ENCODE results near the gene LMCD1. TPM values are rescaled to one million over a fixed set of nuclear protein-coding genes. Genes with fewer than 3 reads are reported as not detected.

LMCD1 gene, protein sequence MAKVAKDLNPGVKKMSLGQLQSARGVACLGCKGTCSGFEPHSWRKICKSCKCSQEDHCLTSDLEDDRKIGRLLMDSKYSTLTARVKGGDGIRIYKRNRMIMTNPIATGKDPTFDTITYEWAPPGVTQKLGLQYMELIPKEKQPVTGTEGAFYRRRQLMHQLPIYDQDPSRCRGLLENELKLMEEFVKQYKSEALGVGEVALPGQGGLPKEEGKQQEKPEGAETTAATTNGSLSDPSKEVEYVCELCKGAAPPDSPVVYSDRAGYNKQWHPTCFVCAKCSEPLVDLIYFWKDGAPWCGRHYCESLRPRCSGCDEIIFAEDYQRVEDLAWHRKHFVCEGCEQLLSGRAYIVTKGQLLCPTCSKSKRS
- 1 to 10 TPM; 2.2 to 2.9 TPM for total RNA-seq

DNA sequence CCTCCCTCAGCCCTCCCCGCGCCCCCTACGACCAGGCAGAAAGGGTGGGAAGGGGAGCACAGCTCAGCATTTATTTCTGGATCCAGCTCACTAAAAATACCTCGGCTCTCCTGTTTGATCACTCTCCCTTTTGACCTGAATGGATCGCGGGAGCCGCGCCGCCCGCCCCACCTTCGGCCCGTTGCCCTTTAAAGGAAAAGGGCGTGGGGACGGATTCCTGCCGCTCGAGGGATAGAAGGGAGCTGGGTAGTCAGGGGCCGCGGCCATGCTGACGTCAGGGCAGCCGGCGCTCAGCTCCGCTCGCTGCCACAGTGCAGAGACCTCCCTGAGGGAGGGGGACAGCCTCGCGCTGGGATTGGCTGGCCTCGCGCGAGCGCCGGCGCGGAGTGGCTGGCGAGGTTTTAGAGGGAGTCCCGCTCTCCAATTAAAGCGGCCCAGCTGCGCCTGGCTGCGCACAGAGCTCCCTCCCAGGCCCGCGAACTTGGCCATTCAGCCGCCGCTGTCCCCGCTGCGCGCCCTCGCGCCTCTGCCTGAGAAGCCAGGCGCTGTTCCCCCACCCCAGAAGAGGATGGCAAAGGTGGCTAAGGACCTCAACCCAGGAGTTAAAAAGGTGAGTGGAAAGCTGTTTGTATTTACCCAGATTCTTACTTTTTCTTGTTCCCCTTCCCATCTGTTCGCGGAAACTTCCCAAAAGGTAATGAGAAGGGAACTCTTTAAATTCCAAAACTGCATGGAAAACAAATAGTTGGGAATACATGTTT, at the start of gene LMCD1:
Gene LMCD1, plus strand, starts transcription at position 453 of the 761 bp plus-strand sequence. Its CDS starts 116 bp downstream, at position 569.
- peak; percentile 99 for ATAC-seq (replicated peaks in 1 of 2)
- Mint-ChIP-seq H3K9me3 (no peaks in the 10 kb centered on the region), H3K36me3 (ENCODE audit: insufficient read depth in 2 of 2) (no peaks in the 10 kb centered on the region), H3K4me1 (ENCODE audit: low read depth) (peaks cover 17% of the 10 kb centered on the region), H3K27me3 (ENCODE audit: low read depth) (peaks cover 20% of the 10 kb centered on the region), H3K27ac (no peak within 1 kb of the TSS), H3K4me3 (peak within 1 kb of the TSS; percentile 86)
- peak; percentile 82 to 85 for DNase-seq

DNA sequence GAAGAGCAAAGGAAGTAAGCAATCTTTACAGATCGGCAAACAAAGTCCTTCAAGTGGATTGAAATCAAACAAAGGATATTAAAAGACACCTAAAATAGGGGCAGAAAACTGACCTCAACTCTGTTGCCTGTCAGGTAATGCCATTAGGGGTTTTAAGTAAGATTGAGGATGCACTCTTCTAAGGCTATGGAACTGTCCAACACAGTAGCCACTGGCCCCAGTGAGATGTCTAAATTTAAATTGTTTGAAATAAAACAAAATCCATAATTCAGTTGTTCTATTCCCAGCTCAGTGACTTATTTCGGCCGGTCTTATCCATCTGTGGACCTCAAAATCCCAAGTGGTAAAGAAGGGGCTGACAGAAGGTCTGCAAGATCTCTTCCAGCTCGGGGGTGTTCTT, 49.5 kb upstream of the LMCD1 start:
- H3K27me3 Mint-ChIP-seq (ENCODE audit: low read depth): peaks cover 6% of the 10 kb centered on the region
- no peak overlapping the region for H3K4me3 Mint-ChIP-seq
- no peak overlapping the region for H3K27ac Mint-ChIP-seq
- H3K4me1 Mint-ChIP-seq (ENCODE audit: low read depth): no peaks in the 10 kb centered on the region
- H3K36me3 Mint-ChIP-seq (ENCODE audit: insufficient read depth in 2 of 2): no peaks in the 10 kb centered on the region
- H3K9me3 Mint-ChIP-seq: no peaks in the 10 kb centered on the region
- DNase-seq (no peak), ATAC-seq (replicated peaks in 1 of 2) (no peak)

DNA sequence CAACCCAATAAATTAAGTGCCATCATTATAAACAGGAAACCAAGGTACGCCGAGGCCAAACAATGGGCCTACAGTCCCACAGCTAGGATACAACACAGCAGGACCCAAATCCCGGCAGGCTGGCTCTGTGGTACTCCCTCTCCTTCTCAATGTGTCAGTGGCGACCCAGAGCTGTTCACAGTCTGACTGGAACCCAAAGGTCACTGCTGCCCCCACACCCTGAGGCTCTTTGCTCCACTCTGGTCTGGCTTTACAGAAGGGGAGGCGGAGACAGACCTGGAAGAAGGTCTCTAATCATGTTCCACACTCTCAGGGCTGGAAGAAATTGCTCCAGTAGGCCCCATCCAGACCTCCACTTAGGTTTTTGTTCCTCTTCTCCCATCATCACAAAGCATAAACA, 48.5 kb upstream of the LMCD1 start:
- no peak overlapping the region for H3K4me3 Mint-ChIP-seq
- no peaks in the 10 kb centered on the region for H3K36me3 Mint-ChIP-seq (ENCODE audit: insufficient read depth in 2 of 2)
- DNase-seq (no peak), ATAC-seq (replicated peaks in 1 of 2) (no peak)
- no peaks in the 10 kb centered on the region for H3K9me3 Mint-ChIP-seq
- H3K4me1 Mint-ChIP-seq (ENCODE audit: low read depth): no peaks in the 10 kb centered on the region
- H3K27ac Mint-ChIP-seq: no peak overlapping the region
- H3K27me3 Mint-ChIP-seq (ENCODE audit: low read depth): no peaks in the 10 kb centered on the region

DNA sequence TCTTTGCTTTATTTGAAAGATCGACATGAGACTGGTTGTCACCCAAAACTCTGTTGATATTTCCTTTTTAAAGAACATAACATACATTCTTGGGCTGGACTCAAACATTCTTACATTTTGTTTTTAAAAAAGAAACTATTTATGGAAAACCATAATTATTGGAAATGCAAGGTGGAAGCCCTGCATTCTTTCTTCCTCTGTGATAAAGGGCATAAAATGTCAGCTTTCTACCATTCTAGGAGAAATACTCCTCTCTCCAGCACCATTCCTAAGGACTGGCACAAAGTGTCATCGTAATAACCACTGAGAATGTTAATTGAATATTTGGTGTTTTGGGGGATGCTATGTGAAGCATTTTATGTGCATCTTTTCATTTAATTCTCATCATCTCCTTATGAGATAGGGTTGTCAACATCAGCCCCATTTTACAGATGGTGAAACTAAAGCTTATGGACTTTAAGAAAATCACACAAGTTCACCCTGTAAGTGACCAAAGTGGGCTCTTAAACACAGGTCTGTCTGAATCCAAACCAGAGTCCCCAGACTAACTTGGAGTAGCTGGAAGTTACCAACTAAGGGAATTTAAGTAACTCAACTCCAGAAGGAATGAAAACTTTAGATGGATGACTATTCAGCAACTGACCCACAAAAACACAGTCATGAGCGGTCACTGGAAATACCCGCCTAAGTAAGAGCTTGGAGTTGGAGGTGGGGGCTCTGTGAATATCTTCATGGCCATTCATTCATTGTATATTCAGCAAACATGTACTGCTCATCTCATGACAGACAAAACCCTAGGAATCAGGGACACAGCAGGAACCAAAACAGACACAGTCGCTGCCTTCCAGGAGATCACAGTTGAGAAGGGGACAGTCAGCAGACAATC, 45.9 kb upstream of the LMCD1 start:
- H3K36me3 Mint-ChIP-seq (ENCODE audit: insufficient read depth in 2 of 2): no peaks in the 10 kb centered on the region
- H3K9me3 Mint-ChIP-seq: no peaks in the 10 kb centered on the region
- H3K4me1 Mint-ChIP-seq (ENCODE audit: low read depth): no peaks in the 10 kb centered on the region
- ATAC-seq (replicated peaks in 1 of 2) (no peak), DNase-seq (no peak)
- H3K27me3 Mint-ChIP-seq (ENCODE audit: low read depth): no peaks in the 10 kb centered on the region
- H3K27ac Mint-ChIP-seq: no peak overlapping the region
- H3K4me3 Mint-ChIP-seq: no peak overlapping the region

DNA sequence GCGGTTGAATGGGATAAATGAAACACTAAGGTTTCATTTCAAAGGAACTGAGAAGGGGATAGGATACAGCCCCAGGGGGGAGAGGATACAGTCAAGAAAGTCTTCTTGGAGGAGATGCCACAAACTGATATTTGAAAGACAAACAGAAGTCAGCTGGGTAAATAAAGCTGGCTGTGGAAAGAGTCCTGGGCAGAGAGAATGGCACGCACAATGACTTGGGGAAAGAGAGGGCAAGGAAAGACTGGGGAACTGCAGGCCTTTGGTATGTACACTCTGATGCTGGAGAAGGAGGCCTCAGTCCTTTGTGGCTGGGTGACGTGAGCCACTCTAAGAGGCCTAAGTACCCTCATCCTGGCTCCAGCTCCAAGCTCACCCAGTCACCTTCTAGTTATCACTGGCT, 45.2 kb upstream of the LMCD1 start:
- peaks cover 0 to 2% of the 10 kb centered on the region in 2 donors for H3K9me3 Mint-ChIP-seq
- no peak overlapping the region for H3K4me3 Mint-ChIP-seq
- ATAC-seq (replicated peaks in 1 of 2): no peak
- H3K4me1 Mint-ChIP-seq (ENCODE audit: low read depth): no peaks in the 10 kb centered on the region
- no peak overlapping the region for H3K27ac Mint-ChIP-seq
- no peak for DNase-seq
- H3K27me3 Mint-ChIP-seq (ENCODE audit: low read depth): no peaks in the 10 kb centered on the region
- H3K36me3 Mint-ChIP-seq (ENCODE audit: insufficient read depth in 2 of 2): no peaks in the 10 kb centered on the region

DNA sequence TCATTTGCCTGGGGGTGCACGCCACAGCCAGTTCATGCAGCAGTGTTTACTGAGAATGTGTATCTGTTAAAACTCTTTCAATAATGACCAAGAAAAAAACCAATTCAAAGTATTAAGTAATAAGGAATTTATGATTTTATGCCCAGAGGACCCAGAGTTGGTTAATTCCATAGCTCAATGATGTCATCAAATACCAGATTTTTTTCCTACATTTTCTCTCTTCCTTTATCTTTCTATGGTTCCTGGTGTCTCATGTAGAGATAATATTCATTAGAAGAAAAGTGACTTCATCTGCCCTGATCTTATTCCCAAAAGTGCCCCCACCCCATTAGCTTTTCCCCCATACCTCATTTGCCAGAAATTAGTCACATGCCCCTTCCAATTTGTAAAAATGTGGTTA, 44.6 kb upstream of the LMCD1 start:
- Mint-ChIP-seq H3K9me3 (peaks cover 0 to 2% of the 10 kb centered on the region in 2 donors), H3K4me1 (ENCODE audit: low read depth) (no peaks in the 10 kb centered on the region), H3K27ac (no peak overlapping the region), H3K36me3 (ENCODE audit: insufficient read depth in 2 of 2) (no peaks in the 10 kb centered on the region), H3K27me3 (ENCODE audit: low read depth) (peaks cover 3% of the 10 kb centered on the region), H3K4me3 (no peak overlapping the region)
- no peak for DNase-seq
- no peak for ATAC-seq (replicated peaks in 1 of 2)

DNA sequence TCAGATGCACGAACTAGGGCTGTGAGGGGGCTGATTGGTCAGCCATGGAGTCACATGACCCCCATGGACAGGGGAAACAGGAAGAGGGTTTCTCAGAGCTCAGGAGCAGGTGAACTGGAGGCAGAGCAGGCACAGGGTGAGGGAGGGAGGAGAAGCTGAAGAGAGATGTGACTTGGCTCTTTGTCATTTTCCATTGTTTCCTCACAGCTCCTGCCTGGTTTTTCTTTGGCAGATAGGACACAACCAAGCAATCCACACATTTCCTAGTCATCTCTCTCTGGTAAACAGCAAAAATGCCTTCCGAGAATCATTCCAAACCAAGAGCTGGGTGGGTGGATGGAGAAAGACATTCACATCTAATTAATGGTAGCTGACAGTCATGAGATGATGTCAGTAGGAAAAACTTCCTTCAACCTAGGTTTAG, 43.4 kb upstream of the LMCD1 start:
- Mint-ChIP-seq H3K27me3 (ENCODE audit: low read depth) (peaks cover 11% of the 10 kb centered on the region), H3K4me1 (ENCODE audit: low read depth) (no peaks in the 10 kb centered on the region), H3K27ac (no peak overlapping the region), H3K4me3 (no peak overlapping the region), H3K9me3 (peaks cover 0 to 2% of the 10 kb centered on the region in 2 donors), H3K36me3 (ENCODE audit: insufficient read depth in 2 of 2) (no peaks in the 10 kb centered on the region)
- DNase-seq (no peak), ATAC-seq (replicated peaks in 1 of 2) (no peak)

DNA sequence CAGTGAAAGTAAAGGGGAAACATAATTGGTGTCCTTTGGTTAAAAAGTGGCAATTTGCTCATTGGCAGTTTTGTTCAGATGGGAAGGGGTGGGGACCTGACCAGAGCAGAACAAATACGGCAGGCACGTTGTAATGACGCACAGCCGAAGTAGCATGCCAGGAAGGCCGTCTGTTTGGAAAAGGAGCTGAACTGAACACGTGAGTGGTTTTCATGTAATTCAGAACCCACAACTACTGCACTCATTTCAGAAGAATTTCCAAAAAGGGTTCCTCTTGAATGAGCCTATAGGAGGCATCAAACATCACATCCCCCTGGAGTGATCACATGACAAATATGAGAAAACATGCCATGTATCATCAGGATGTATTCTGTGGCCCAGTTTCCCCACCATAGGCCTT, 42.9 kb upstream of the LMCD1 start:
- DNase-seq (no peak), ATAC-seq (replicated peaks in 1 of 2) (no peak)
- Mint-ChIP-seq H3K9me3 (peaks cover under 1 to 2% of the 10 kb centered on the region in 2 donors), H3K4me3 (no peak overlapping the region), H3K27me3 (ENCODE audit: low read depth) (peaks cover 16% of the 10 kb centered on the region), H3K4me1 (ENCODE audit: low read depth) (no peaks in the 10 kb centered on the region), H3K36me3 (ENCODE audit: insufficient read depth in 2 of 2) (no peaks in the 10 kb centered on the region), H3K27ac (no peak overlapping the region)

DNA sequence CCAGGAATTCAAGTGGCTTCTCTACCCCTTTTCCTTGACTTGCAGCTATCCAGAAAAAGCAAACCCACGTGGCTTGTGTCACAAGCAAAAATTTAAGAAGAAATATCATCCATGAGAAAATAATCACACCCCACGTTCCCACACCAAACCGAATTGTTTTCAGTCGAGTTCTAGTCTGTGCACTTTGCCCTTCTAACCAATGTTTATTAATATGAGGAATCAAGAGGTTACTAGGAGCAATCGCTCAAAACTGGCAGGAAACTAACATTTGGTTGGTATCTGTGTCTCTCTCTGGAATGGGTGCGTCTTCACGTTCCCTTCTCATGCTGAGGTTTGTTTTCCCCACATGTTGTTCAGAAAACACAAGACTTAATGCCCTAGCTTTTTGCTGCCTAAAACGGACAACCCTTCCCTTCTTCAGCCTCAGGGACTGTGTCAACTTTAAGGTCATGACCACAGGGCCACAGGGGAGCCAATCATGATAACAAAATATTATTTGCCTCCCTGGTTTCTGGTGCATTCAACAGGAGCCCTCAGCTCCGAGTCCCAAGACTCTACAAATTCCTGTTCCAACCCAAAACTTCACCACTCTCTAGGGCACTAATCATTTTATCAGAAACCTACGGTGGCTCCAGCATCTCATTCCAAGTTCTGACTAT, 41.4 kb upstream of the LMCD1 start:
- H3K36me3 Mint-ChIP-seq (ENCODE audit: insufficient read depth in 2 of 2): no peaks in the 10 kb centered on the region
- H3K4me1 Mint-ChIP-seq (ENCODE audit: low read depth): no peaks in the 10 kb centered on the region
- DNase-seq (no peak), ATAC-seq (replicated peaks in 1 of 2) (no peak)
- no peak overlapping the region for H3K4me3 Mint-ChIP-seq
- peaks cover 20% of the 10 kb centered on the region for H3K27me3 Mint-ChIP-seq (ENCODE audit: low read depth)
- H3K27ac Mint-ChIP-seq: no peak overlapping the region
- peaks cover 2% of the 10 kb centered on the region in 2 donors for H3K9me3 Mint-ChIP-seq

DNA sequence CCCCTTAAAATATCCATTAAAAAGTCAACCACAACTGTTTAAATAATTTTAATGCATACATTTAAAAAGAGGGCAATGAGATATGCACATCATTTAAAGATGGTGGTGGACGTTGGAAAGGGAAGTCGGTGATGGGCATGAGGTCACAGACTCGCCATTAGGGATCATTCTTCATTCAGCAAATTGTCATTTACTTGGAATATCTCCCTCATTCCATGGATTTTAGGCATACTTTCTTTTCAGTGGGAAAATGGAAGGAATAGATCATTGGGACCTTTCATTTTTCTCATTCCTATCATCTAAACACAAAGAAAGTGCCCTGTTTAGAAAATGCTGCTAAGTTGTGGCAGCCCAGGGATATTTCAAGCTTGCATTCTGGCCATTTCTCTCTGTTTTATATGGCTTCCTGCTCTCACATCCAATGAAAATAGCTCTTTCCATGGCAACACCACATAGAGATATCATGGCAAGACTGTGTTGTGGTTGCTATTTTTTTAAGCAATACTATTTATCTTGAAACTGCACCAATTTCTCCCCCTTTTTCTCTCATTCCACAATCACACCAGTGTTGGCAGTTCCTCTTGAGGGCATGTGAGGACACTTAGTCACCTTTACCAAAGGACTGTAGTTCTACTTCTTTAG, 40.7 kb upstream of the LMCD1 start:
- Mint-ChIP-seq H3K27me3 (ENCODE audit: low read depth) (peaks cover 20% of the 10 kb centered on the region), H3K4me3 (no peak overlapping the region), H3K27ac (no peak overlapping the region), H3K36me3 (ENCODE audit: insufficient read depth in 2 of 2) (no peaks in the 10 kb centered on the region), H3K4me1 (ENCODE audit: low read depth) (no peaks in the 10 kb centered on the region), H3K9me3 (peaks cover 2% of the 10 kb centered on the region in 2 donors)
- ATAC-seq (replicated peaks in 1 of 2): no peak
- DNase-seq: no peak

DNA sequence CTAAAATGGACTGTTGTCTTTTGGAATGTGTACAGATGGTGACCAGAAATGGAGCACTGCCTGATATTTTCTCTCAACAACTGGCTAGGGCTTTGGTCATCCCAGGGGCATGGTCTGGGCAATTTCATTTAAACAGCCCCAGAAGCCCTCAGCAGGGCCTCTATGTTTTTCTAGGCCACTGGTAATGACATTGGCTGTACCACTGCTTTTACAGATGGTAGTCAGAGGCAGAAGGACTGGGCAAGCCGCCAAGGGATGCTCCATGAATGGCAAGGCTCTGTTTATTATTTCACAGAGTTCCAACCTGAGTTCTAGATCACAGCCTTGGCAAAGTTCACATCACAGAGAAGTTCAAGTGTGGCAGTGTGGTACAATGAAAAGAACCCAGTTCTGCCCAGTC, 37.0 kb upstream of the LMCD1 start:
- Mint-ChIP-seq H3K4me3 (no peak overlapping the region), H3K4me1 (ENCODE audit: low read depth) (no peaks in the 10 kb centered on the region), H3K9me3 (peaks cover 2% of the 10 kb centered on the region in 2 donors), H3K27ac (no peak overlapping the region), H3K27me3 (ENCODE audit: low read depth) (peaks cover 41% of the 10 kb centered on the region), H3K36me3 (ENCODE audit: insufficient read depth in 2 of 2) (no peaks in the 10 kb centered on the region)
- DNase-seq (no peak), ATAC-seq (replicated peaks in 1 of 2) (no peak)

DNA sequence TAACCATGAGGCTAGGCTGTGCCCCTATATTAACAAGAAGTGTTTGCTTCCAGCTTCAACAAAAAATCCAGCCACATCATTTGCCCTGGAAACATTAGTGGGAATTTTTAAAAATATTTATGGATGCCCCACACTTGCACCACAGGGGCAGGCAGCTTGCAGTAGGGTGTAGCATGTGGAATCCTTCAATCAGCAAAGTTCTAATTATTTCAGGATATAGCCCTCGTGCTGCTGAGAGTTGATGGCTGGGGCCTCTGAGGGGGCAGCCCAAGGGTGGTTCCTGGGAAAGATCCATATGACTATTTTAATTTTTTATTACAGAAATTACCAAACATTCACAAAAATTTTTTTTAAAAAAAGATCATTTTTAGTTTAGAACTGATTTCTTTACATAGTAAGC, 35.1 kb upstream of the LMCD1 start:
- H3K4me1 Mint-ChIP-seq (ENCODE audit: low read depth): no peaks in the 10 kb centered on the region
- DNase-seq: no peak
- no peak for ATAC-seq (replicated peaks in 1 of 2)
- H3K36me3 Mint-ChIP-seq (ENCODE audit: insufficient read depth in 2 of 2): no peaks in the 10 kb centered on the region
- no peak overlapping the region for H3K4me3 Mint-ChIP-seq
- peaks cover 0 to 2% of the 10 kb centered on the region in 2 donors for H3K9me3 Mint-ChIP-seq
- H3K27ac Mint-ChIP-seq: no peak overlapping the region
- peaks cover 44% of the 10 kb centered on the region for H3K27me3 Mint-ChIP-seq (ENCODE audit: low read depth)

All from activated T-cell treated with anti-CD3 and anti-CD28 coated beads, Interleukin-2, amount 50 U/mL, for 72 hours (primary cell).